Islet of Langerhans (tissue), 1 donor: ENCODE results near the gene IKZF2.

Source experiments
- FAIRE-seq: peaks from one replicate; lab custom pipeline; 2011; peaks lifted over from hg19 to GRCh38; lab: Jason Lieb, UNC

IKZF2 gene

GRCh38 chr2:212997526-212998020 is 153.8 kb downstream of the IKZF2 start:
- FAIRE-seq, result no peak

- FAIRE-seq, result no peak
These were observed 155.5 kb downstream of the IKZF2 start for GRCh38 chr2:212995920-212996319.

- FAIRE-seq, result no peak
These were observed 156.4 kb downstream of the IKZF2 start for GRCh38 chr2:212994976-212995375.

- no peak for FAIRE-seq
These were observed 160.3 kb downstream of the IKZF2 start for GRCh38 chr2:212991120-212991519.

- FAIRE-seq, result no peak
These were observed 160.7 kb downstream of the IKZF2 start for GRCh38 chr2:212990697-212991096.

GRCh38 chr2:212987492-212987891 is 163.9 kb downstream of the IKZF2 start:
- no peak for FAIRE-seq

- no peak for FAIRE-seq
These were observed 167.3 kb downstream of the IKZF2 start for GRCh38 chr2:212984129-212984528.

GRCh38 chr2:212979799-212980198 is 171.6 kb downstream of the IKZF2 start:
- no peak for FAIRE-seq

GRCh38 chr2:212979046-212979612 is 172.3 kb downstream of the IKZF2 start:
- peak; percentile 62 for FAIRE-seq

- FAIRE-seq, result no peak
These were observed 174.3 kb downstream of the IKZF2 start for GRCh38 chr2:212977152-212977551.

GRCh38 chr2:212975333-212975732 is 176.1 kb downstream of the IKZF2 start:
- no peak for FAIRE-seq

GRCh38 chr2:212974692-212975091 is 176.7 kb downstream of the IKZF2 start:
- FAIRE-seq, result no peak

GRCh38 chr2:212973347-212973746 is 178.1 kb downstream of the IKZF2 start:
- no peak for FAIRE-seq

- no peak for FAIRE-seq
These were observed 181.3 kb downstream of the IKZF2 start for GRCh38 chr2:212970132-212970531.

GRCh38 chr2:212968284-212969081 is 182.9 kb downstream of the IKZF2 start:
- FAIRE-seq, result no peak

GRCh38 chr2:212966884-212967283 is 184.5 kb downstream of the IKZF2 start:
- no peak for FAIRE-seq

GRCh38 chr2:212962691-212963090 is 188.7 kb downstream of the IKZF2 start:
- no peak for FAIRE-seq

GRCh38 chr2:212961255-212961654 is 190.2 kb downstream of the IKZF2 start:
- no peak for FAIRE-seq

- FAIRE-seq, result no peak
These were observed 191.1 kb downstream of the IKZF2 start for GRCh38 chr2:212960336-212960735.

- no peak for FAIRE-seq
These were observed 191.8 kb downstream of the IKZF2 start for GRCh38 chr2:212959471-212960117.

- FAIRE-seq, result no peak
These were observed 192.6 kb downstream of the IKZF2 start for GRCh38 chr2:212958757-212959295.

- no peak for FAIRE-seq
These were observed 193.3 kb downstream of the IKZF2 start for GRCh38 chr2:212958133-212958532.

GRCh38 chr2:212957624-212958023 is 193.8 kb downstream of the IKZF2 start:
- FAIRE-seq, result no peak
